Progenitor cell of endocrine pancreas (in vitro differentiated cells): ENCODE results near the gene LRRC27. TPM values are rescaled to one million over a fixed set of nuclear protein-coding genes. Genes with fewer than 3 reads are reported as not detected.

Experiments
- DNase-seq: peaks from one replicate; pipeline ENCODE4 v3.0.0; 2021; ENCODE audit warnings: low spot score; ENCODE audit not compliant: unreplicated experiment
- H3K27ac Mint-ChIP-seq: 2 replicates; pipeline ENCODE4 v1.8.0; 2021; ENCODE audit warnings: mild to moderate bottlenecking, moderate library complexity, mixed read lengths
- H3K27me3 Mint-ChIP-seq: 2 replicates; pipeline ENCODE4 v1.8.0; 2021; ENCODE audit warnings: mixed read lengths
- H3K36me3 Mint-ChIP-seq: 2 replicates; pipeline ENCODE4 v1.8.0; 2022; ENCODE audit warnings: mixed read lengths; ENCODE audit not compliant: insufficient read depth
- H3K4me1 Mint-ChIP-seq: 2 replicates; pipeline ENCODE4 v1.8.0; 2021; ENCODE audit warnings: low read depth, mixed read lengths
- H3K4me3 Mint-ChIP-seq: 2 replicates; pipeline ENCODE4 v1.8.0; 2021; ENCODE audit warnings: low read depth, mild to moderate bottlenecking, moderate library complexity, mixed read lengths
- H3K9me3 Mint-ChIP-seq: 2 replicates; pipeline ENCODE4 v1.8.0; 2021; ENCODE audit warnings: low read depth, mixed read lengths
- CTCF ChIP-seq: fragments of 200-600 bp; sonication (generic); IDR thresholded peaks from one replicate; pipeline ENCODE4 v1.5.0; 2021; ENCODE audit warnings: antibody characterized with exemption, mild to moderate bottlenecking; ENCODE audit not compliant: unreplicated experiment
- total RNA-seq: library from RNA; stranded (reverse); gene quantifications from 2 replicates; pipeline ENCODE4 v1.2.1, GENCODE V29; 2021

LRRC27 gene
- total RNA-seq, 1 donor from 2014 or later: 22.1 TPM

- Mint-ChIP-seq H3K36me3 (no peaks in the 10 kb centered on the region), H3K9me3 (no peaks in the 10 kb centered on the region), H3K4me3 (no peak overlapping the region), H3K27ac (no peak overlapping the region), H3K4me1 (peaks cover 9% of the 10 kb centered on the region), H3K27me3 (no peaks in the 10 kb centered on the region)
- TF ChIP-seq CTCF: no peak
- no peak for DNase-seq
Measured at GRCh38 chr10:132423966-132424861, 92.2 kb downstream of the LRRC27 start.

GRCh38 chr10:132425029-132425756 is 93.2 kb downstream of the LRRC27 start:
- TF ChIP-seq CTCF: no peak
- Mint-ChIP-seq H3K4me3 (no peak overlapping the region), H3K27ac (no peak overlapping the region), H3K4me1 (peaks cover 14% of the 10 kb centered on the region), H3K36me3 (no peaks in the 10 kb centered on the region), H3K27me3 (no peaks in the 10 kb centered on the region), H3K9me3 (no peaks in the 10 kb centered on the region)
- DNase-seq: no peak

GRCh38 chr10:132425757-132426155 is 93.8 kb downstream of the LRRC27 start:
- Mint-ChIP-seq H3K4me3 (no peak overlapping the region), H3K27ac (no peak overlapping the region), H3K4me1 (peaks cover 13% of the 10 kb centered on the region), H3K9me3 (no peaks in the 10 kb centered on the region), H3K36me3 (no peaks in the 10 kb centered on the region), H3K27me3 (no peaks in the 10 kb centered on the region)
- no peak for TF ChIP-seq CTCF
- no peak for DNase-seq

- DNase-seq: no peak
- H3K27me3 Mint-ChIP-seq: no peaks in the 10 kb centered on the region
- peaks cover 9% of the 10 kb centered on the region for H3K4me1 Mint-ChIP-seq
- no peak overlapping the region for H3K4me3 Mint-ChIP-seq
- no peaks in the 10 kb centered on the region for H3K36me3 Mint-ChIP-seq
- H3K9me3 Mint-ChIP-seq: no peaks in the 10 kb centered on the region
- H3K27ac Mint-ChIP-seq: no peak overlapping the region
- TF ChIP-seq CTCF: no peak
Measured at GRCh38 chr10:132427006-132427771, 95.2 kb downstream of the LRRC27 start.

GRCh38 chr10:132427939-132428367 is 96.0 kb downstream of the LRRC27 start:
- H3K4me1 Mint-ChIP-seq: peaks cover 6% of the 10 kb centered on the region
- DNase-seq: no peak
- TF ChIP-seq CTCF: no peak
- no peaks in the 10 kb centered on the region for H3K36me3 Mint-ChIP-seq
- H3K9me3 Mint-ChIP-seq: no peaks in the 10 kb centered on the region
- H3K27me3 Mint-ChIP-seq: no peaks in the 10 kb centered on the region
- no peak overlapping the region for H3K4me3 Mint-ChIP-seq
- H3K27ac Mint-ChIP-seq: no peak overlapping the region
